GM12892 (cell line): Measurements from ENCODE around the gene GABRB3.

ENCODE experiments used
- POLR2A ChIP-seq: IDR thresholded peaks from 2 replicates; pipeline ENCODE4 v1.6.1; 2011; ENCODE audit warnings: low read depth, low read length, control low read depth
- POLR2AphosphoS5 ChIP-seq: IDR thresholded peaks from 2 replicates; pipeline ENCODE4 v1.6.1; 2011; ENCODE audit warnings: low read depth, low read length, control low read depth
- TAF1 ChIP-seq: IDR thresholded peaks from 2 replicates; pipeline ENCODE4 v1.6.1; 2011; ENCODE audit warnings: low read depth, mild to moderate bottlenecking, control low read depth, low read length, borderline replicate concordance

- no peak for TF ChIP-seq POLR2A
- TF ChIP-seq TAF1: no peak
- no peak for TF ChIP-seq POLR2AphosphoS5
These were observed 86.2 kb downstream of the GABRB3 start for GRCh38 chr15:26686547-26687187.
